SH-SY5Y (cell line): ENCODE data around the gene LMNTD1.

ENCODE experiments used
- GATA2 ChIP-seq: IDR thresholded peaks from 2 replicates; pipeline ENCODE4 v1.6.1; 2011; ENCODE audit warnings: mild to moderate bottlenecking, low read depth, low read length
- GATA3 ChIP-seq: IDR thresholded peaks from 2 replicates; pipeline ENCODE4 v1.6.1; 2011; ENCODE audit warnings: low read depth, mild to moderate bottlenecking, low read length, moderate library complexity

- TF ChIP-seq GATA3 (no peak), GATA2 (no peak)
Observed at GRCh38 chr12:25533150-25533549, 19.9 kb downstream of the LMNTD1 start.
